Tibial nerve (tissue), 3 donors: ENCODE measurements around the gene TNFRSF18.

Experiments
- CTCF ChIP-seq, 5 experiments: fragments of 200-600 bp in 3 of 5; fragments of 450-650 bp in 2 of 5; sonication (generic) in 3 of 5; IDR thresholded peaks; one replicate each; pipeline ENCODE4 v1.5.1; 2016 to 2019; ENCODE audit warnings: antibody characterized with exemption in 5 of 5, mild to moderate bottlenecking in 3 of 5, moderate library complexity in 2 of 5
- POLR2A ChIP-seq, 2 donors: fragments of 450-650 bp; IDR thresholded peaks; one replicate each; pipeline ENCODE4 v1.6.1; 2017; ENCODE audit warnings: antibody characterized with exemption in 2 of 2, mild to moderate bottlenecking in 2 of 2, moderate library complexity in 2 of 2

GRCh38 chr1:1157033-1157365, 49.4 kb downstream of the TNFRSF18 start:
- no peak for TF ChIP-seq CTCF (IDR thresholded peaks at IDR 0.05)
- no peak for TF ChIP-seq POLR2A (IDR thresholded peaks at IDR 0.05)
